K562 (cell line): Measurements from ENCODE around the gene MYOM1. TPM values are rescaled to one million over a fixed set of nuclear protein-coding genes. Genes with fewer than 3 reads are reported as not detected.

Experiments
- ATAC-seq: fragments of 200-7000 bp; cut with Tn5 transposase; 3 replicates; pipeline ENCODE4 v1.9.1; 2020; ENCODE audit warnings: moderate library complexity
- BruUV-seq: library from RNA; stranded (reverse); fragments of 400-500 nt; replicated peaks from 2 replicates; lab custom pipeline; 2021; lab: Mats Ljungman, UMichigan
- CTCF ChIA-PET: fragments of 300-600 bp; formaldehyde crosslinking; extraction: SDS; loops from one replicate; lab custom pipeline; 2021; ENCODE audit warnings: low intra/inter-chr PET ratio; lab: Yijun Ruan, JAX
- POLR2A ChIA-PET: fragments of 300-600, 350-650 bp; sonication (Branson Sonifier 250); formaldehyde crosslinking; extraction: SDS; loops from one replicate; lab custom pipeline; 2021; ENCODE audit warnings: antibody characterized with exemption, inconsistent platforms; lab: Yijun Ruan, JAX
- DNase-seq, 4 experiments: peaks; one replicate each; pipeline versions ENCODE4 v3.0.0 to v3.0.0-alpha.2; 2011 to 2018; ENCODE audit warnings: low spot score in 3 of 4, mixed read lengths in 3 of 4; ENCODE audit errors: extremely low read depth in 1 of 4
- FAIRE-seq: peaks from 2 replicates; lab custom pipeline; 2011; peaks lifted over from hg19 to GRCh38; lab: Jason Lieb, UNC
- H2AFZ ChIP-seq: 2 replicates; pipeline ENCODE4 v1.6.0; 2011; ENCODE audit warnings: low read depth, low read length, control low read depth, inconsistent platforms
- H3K27ac ChIP-seq: fragments of 200-600 bp; 3 replicates; pipeline ENCODE4 v1.8.0; 2011; ENCODE audit warnings: low read depth, mild to moderate bottlenecking, control low read depth, inconsistent platforms, low read length, moderate library complexity, mixed read lengths; ENCODE audit errors: extremely low read depth
- H3K27me3 ChIP-seq, 2 experiments: fragments of 300-600 bp in 1 of 2; 2 replicates in 1 of 2; 3 replicates in 1 of 2; pipeline versions ENCODE4 v1.6.0 to v1.8.0; 2011; ENCODE audit warnings: inconsistent platforms in 2 of 2, low read length in 2 of 2, mild to moderate bottlenecking in 1 of 2, mixed read lengths in 1 of 2, moderate library complexity in 1 of 2; ENCODE audit not compliant: control insufficient read depth in 2 of 2, insufficient read depth in 2 of 2
- H3K36me3 ChIP-seq: fragments of 300-600 bp; 3 replicates; pipeline ENCODE4 v1.8.0; 2011; ENCODE audit warnings: mild to moderate bottlenecking, low read length, inconsistent platforms; ENCODE audit not compliant: control insufficient read depth, insufficient read depth
- H3K4me1 ChIP-seq, 2 experiments: fragments of 200-600 bp in 1 of 2; replicated peaks in 1 of 2; 2 replicates in 1 of 2; 3 replicates in 1 of 2; pipeline versions ENCODE4 v1.5.1 to v1.8.0; 2011; ENCODE audit warnings: inconsistent platforms in 2 of 2, low read length in 2 of 2, mild to moderate bottlenecking in 1 of 2, mixed read lengths in 1 of 2, moderate library complexity in 1 of 2; ENCODE audit not compliant: control insufficient read depth in 2 of 2, insufficient read depth in 2 of 2
- H3K4me2 ChIP-seq: 2 replicates; pipeline ENCODE4 v1.6.1; 2011; ENCODE audit warnings: low read length, control low read depth, inconsistent platforms, mixed read lengths; ENCODE audit not compliant: insufficient read depth
- H3K4me3 ChIP-seq: fragments of 200-600 bp; sonication (generic), shearing (Covaris generic); 2 replicates; pipeline ENCODE4 v1.5.1; 2016; ENCODE audit warnings: control low read depth, inconsistent platforms
- H3K79me2 ChIP-seq: fragments of 200-600 bp; 3 replicates; pipeline ENCODE4 v1.8.0; 2011; ENCODE audit warnings: low read length, inconsistent platforms; ENCODE audit not compliant: control insufficient read depth, insufficient read depth
- H3K9ac ChIP-seq, 2 experiments: 2 replicates each; pipeline versions ENCODE4 v1.6.0 to v1.6.1; 2011; ENCODE audit warnings: low read depth in 2 of 2, low read length in 2 of 2, control low read depth in 1 of 2, inconsistent platforms in 1 of 2, mild to moderate bottlenecking in 1 of 2, mixed read lengths in 1 of 2; ENCODE audit not compliant: insufficient read depth in 1 of 2
- H3K9me1 ChIP-seq: one replicate; pipeline ENCODE4 v1.6.0; 2011; ENCODE audit warnings: inconsistent platforms, mild to moderate bottlenecking, low read length, moderate library complexity; ENCODE audit not compliant: control insufficient read depth, insufficient read depth
- H3K9me3 ChIP-seq: replicated peaks from 2 replicates; pipeline ENCODE4 v1.5.1; 2011; ENCODE audit warnings: low read depth, low read length, inconsistent platforms; ENCODE audit not compliant: control insufficient read depth, insufficient read depth
- H4K20me1 ChIP-seq: replicated peaks from 2 replicates; pipeline ENCODE4 v1.6.1; 2011; ENCODE audit warnings: low read length, inconsistent platforms, mixed read lengths; ENCODE audit not compliant: control insufficient read depth, insufficient read depth
- CSDE1 ChIP-seq, 2 experiments: fragments of 450-650 bp; IDR thresholded peaks; 2 replicates each; pipeline ENCODE4 v1.6.1; 2016; ENCODE audit warnings: mild to moderate bottlenecking in 1 of 2
- FOXJ2 ChIP-seq: fragments of 200-800 bp; sonication (Bioruptor generic); IDR thresholded peaks from 2 replicates; pipeline ENCODE4 v1.6.1; 2016; ENCODE audit warnings: missing genetic modification characterization, missing compliant biosample characterization
- HMG20B ChIP-seq: fragments of 250-450 bp; sonication (Bioruptor Pico); IDR thresholded peaks from 2 replicates; pipeline ENCODE4 v1.5.0; 2021; ENCODE audit warnings: mild to moderate bottlenecking
- HNRNPK ChIP-seq: fragments of 200-400 bp; formaldehyde crosslinking; IDR thresholded peaks from one replicate; pipeline ENCODE4 v1.6.1; 2018; ENCODE audit warnings: mild to moderate bottlenecking, low read depth, low read length; ENCODE audit not compliant: poor library complexity, severe bottlenecking
- LARP7 ChIP-seq: fragments of 450-650 bp; IDR thresholded peaks from 2 replicates; pipeline ENCODE4 v1.6.1; 2016
- MCM5 ChIP-seq: fragments of 450-650 bp; IDR thresholded peaks from 2 replicates; pipeline ENCODE4 v1.6.1; 2016; ENCODE audit warnings: low read depth
- NFYB ChIP-seq: IDR thresholded peaks from 2 replicates; pipeline ENCODE4 v1.6.1; 2011; ENCODE audit warnings: mild to moderate bottlenecking, moderate library complexity; ENCODE audit not compliant: insufficient read length; ENCODE audit errors: extremely low read depth
- NR3C1 ChIP-seq: sonication (generic); formaldehyde crosslinking; IDR thresholded peaks from 2 replicates; pipeline ENCODE4 v1.8.1; 2022; ENCODE audit warnings: missing genetic modification reagents
- PTBP1 ChIP-seq: fragments of 200-400 bp; formaldehyde crosslinking; IDR thresholded peaks from 2 replicates; pipeline ENCODE4 v1.6.1; 2017; ENCODE audit warnings: low read depth, low read length
- PYGO2 ChIP-seq: fragments of 450-650 bp; IDR thresholded peaks from 2 replicates; pipeline ENCODE4 v1.6.1; 2016; ENCODE audit warnings: mild to moderate bottlenecking, missing genetic modification characterization, moderate library complexity, missing compliant biosample characterization
- TCFL5 ChIP-seq: fragments of 250-450 bp; sonication (Bioruptor Pico); conservative IDR thresholded peaks from 2 replicates; pipeline ENCODE4 v1.6.1; 2021; ENCODE audit warnings: mild to moderate bottlenecking, moderate library complexity, matching md5 sums
- ZBTB7A ChIP-seq: IDR thresholded peaks from 2 replicates; pipeline ENCODE4 v1.6.1; 2011; ENCODE audit warnings: low read depth, mild to moderate bottlenecking, low read length, moderate library complexity, borderline replicate concordance; ENCODE audit not compliant: control insufficient read depth
- ZNF408 ChIP-seq: fragments of 250-450 bp; sonication (Bioruptor Pico); IDR thresholded peaks from 2 replicates; pipeline ENCODE4 v1.4.0; 2020; ENCODE audit warnings: low read depth, mild to moderate bottlenecking, moderate library complexity
- ZNF507 ChIP-seq: conservative IDR thresholded peaks from 2 replicates; pipeline ENCODE4 v1.6.1; 2017; ENCODE audit warnings: missing genetic modification characterization, missing compliant biosample characterization
- WGBS: fragments of 100-300 bp; shearing (Covaris generic); methylation state at CpG from one replicate; pipeline ENCODE4 v1.1.6; 2016; ENCODE audit warnings: low coverage, mixed read lengths; ENCODE audit not compliant: insufficient coverage; ENCODE audit errors: missing lambda C conversion rate; 5-methylcytosine and 5-hydroxymethylcytosine counted together
- in situ Hi-C: fragments of 300-500 bp; cut with MboI; formaldehyde crosslinking; loops from 4 replicates; pipeline ENCODE4 v1.15.0; 2018; ENCODE audit warnings: inconsistent platforms, mixed read lengths
- intact Hi-C: fragments of 100-400 bp; cut with micrococcal nuclease; formaldehyde crosslinking; loops from 2 replicates; pipeline ENCODE4 v1.14.2; 2022
- polyA plus RNA-seq, 8 experiments: library from polyadenylated mRNA; depleted of rRNA in 4 of 8; stranded (reverse) in 5 of 8; unstranded in 3 of 8; fragments of >200 nt; fragmentation: Nextera tagmentation in 2 of 8; fragmentation: Illumina TruSeq in 1 of 8; extraction: Ambion mirVana in 2 of 8; extraction: Trizol in 1 of 8; gene quantifications; 2 replicates each; pipeline versions ENCODE4 v1.2.1 to v1.2.3, GENCODE V29; 2011 to 2014; ENCODE audit warnings: inconsistent platforms in 1 of 8, missing spikeins in 1 of 8
- total RNA-seq, 7 experiments: library from RNA; depleted of rRNA in 6 of 7; stranded (reverse); fragments of >200 nt in 6 of 7; fragmentation: Illumina TruSeq in 2 of 7; extraction: Trizol in 2 of 7; gene quantifications; 2 replicates each; pipeline versions ENCODE4 v1.2.1 to v1.2.3, GENCODE V29; 2011 to 2021; ENCODE audit warnings: low replicate concordance in 1 of 7
- TF ChIP-seq, protein P1 (sequence below): fragments of 450-650 bp; formaldehyde crosslinking; IDR thresholded peaks from 2 replicates; pipeline ENCODE4 v1.4.0; 2020; ENCODE audit warnings: mild to moderate bottlenecking

MYOM1 gene
- total and polyA plus RNA-seq, 9 of the 15 experiments (the other 6 are each of a cell fraction or from before 2014, with no cell fraction given), result 0.01 to 0.62 (median 0.25) TPM

GRCh38 chr18:3163968-3164367 lies 55.8 kb downstream of the MYOM1 start:
- intact Hi-C loops, result no loop called here
- TF ChIP-seq PYGO2 (no peak), ZNF507 (tag) (no peak), HMG20B (CRISPR knock-in tag) (no peak), LARP7 (no peak), HNRNPK (no peak), TCFL5 (CRISPR knock-in tag) (no peak), MCM5 (no peak), ZBTB7A (no peak), NR3C1 (CRISPR knock-in tag) (no peak), PTBP1 (no peak), ZNF408 (CRISPR knock-in tag) (no peak), FOXJ2 (tag) (no peak), CSDE1 (IDR thresholded peaks at IDR 0.05) (no peak), NFYB (no peak)
- TF ChIP-seq, protein P1, sequence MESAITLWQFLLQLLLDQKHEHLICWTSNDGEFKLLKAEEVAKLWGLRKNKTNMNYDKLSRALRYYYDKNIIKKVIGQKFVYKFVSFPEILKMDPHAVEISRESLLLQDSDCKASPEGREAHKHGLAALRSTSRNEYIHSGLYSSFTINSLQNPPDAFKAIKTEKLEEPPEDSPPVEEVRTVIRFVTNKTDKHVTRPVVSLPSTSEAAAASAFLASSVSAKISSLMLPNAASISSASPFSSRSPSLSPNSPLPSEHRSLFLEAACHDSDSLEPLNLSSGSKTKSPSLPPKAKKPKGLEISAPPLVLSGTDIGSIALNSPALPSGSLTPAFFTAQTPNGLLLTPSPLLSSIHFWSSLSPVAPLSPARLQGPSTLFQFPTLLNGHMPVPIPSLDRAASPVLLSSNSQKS, result no peak
- DNase-seq (no peak), ATAC-seq (no peak), FAIRE-seq (no peak)
- Histone ChIP-seq H3K36me3 (no peaks in the 10 kb centered on the region), H3K79me2 (no peaks in the 10 kb centered on the region), H3K27me3 (no peaks in the 10 kb centered on the region), H3K4me1 (peaks cover 0 to 6% of the 10 kb centered on the region in 2 experiments; a peak in 2 of 5 replicates), H4K20me1 (no peaks in the 10 kb centered on the region), H3K27ac (no peak overlapping the region), H3K9me1 (no peaks in the 10 kb centered on the region), H2AFZ (no peak overlapping the region), H3K9ac (no peak overlapping the region), H3K4me2 (no peak overlapping the region), H3K9me3 (0 out of 2 replicates have a peak, but pooled peaks cover 2% of the 10 kb centered on the region), H3K4me3 (no peak overlapping the region)
- ChIA-PET CTCF (no interaction called here), POLR2A (interaction anchor here (1.2 kb wide), 1 partner anchor 13 kb away, joined by 3 read pairs; no protein-coding TSS in a partner anchor)
- 51% methylated on average over 5 of the region's 5 CpGs for WGBS
- in situ Hi-C loops, result no loop called here
- BruUV-seq, result no TSS peak
